Psoas muscle (tissue), 8 donors: Measurements from ENCODE around the gene KLHL10. TPM values are rescaled to one million over a fixed set of nuclear protein-coding genes. Genes with fewer than 3 reads are reported as not detected.

Source experiments
- ATAC-seq, 4 donors: fragments of 200-7000 bp; cut with Tn5 transposase; one replicate each; pipeline ENCODE4 v1.9.1; 2020; ENCODE audit warnings: moderate library complexity in 3 of 4, mild to moderate bottlenecking in 2 of 4
- DNase-seq, 2 donors: peaks; one replicate each; pipeline ENCODE4 v3.0.0-alpha.2; 2020
- H3K27ac ChIP-seq: fragments of 200-600 bp; one replicate; pipeline ENCODE4 v1.8.0; 2022
- H3K27me3 ChIP-seq, 3 donors: fragments of 200-600 bp in 1 of 3; one replicate each; pipeline versions ENCODE4 v1.6.1 to v1.8.0; 2013 to 2022; ENCODE audit warnings: low read length in 2 of 3, mild to moderate bottlenecking in 2 of 3, moderate library complexity in 1 of 3; ENCODE audit not compliant: insufficient read depth in 3 of 3
- H3K36me3 ChIP-seq, 2 donors: fragments of 200-600 bp in 1 of 2; one replicate each; pipeline versions ENCODE4 v1.6.1 to v1.8.0; 2013 to 2022; ENCODE audit warnings: low read depth in 1 of 2, mild to moderate bottlenecking in 1 of 2, moderate library complexity in 1 of 2; ENCODE audit not compliant: insufficient read depth in 1 of 2
- H3K4me1 ChIP-seq: fragments of 200-600 bp; one replicate; pipeline ENCODE4 v1.8.0; 2022
- H3K4me3 ChIP-seq: fragments of 200-600 bp; one replicate; pipeline ENCODE4 v1.8.0; 2022; ENCODE audit warnings: mild to moderate bottlenecking
- H3K9me3 ChIP-seq: fragments of 200-600 bp; one replicate; pipeline ENCODE4 v1.8.0; 2022
- WGBS, 3 donors: extraction: QIAGEN DNeasy Blood & Tissue Kit; methylation state at CpG; one replicate each; pipeline versions ENCODE4 v1.1.6 to v1.1.7; 2013; 5-methylcytosine and 5-hydroxymethylcytosine counted together
- intact Hi-C, 2 donors: fragments of 100-400 bp; cut with DNase I; formaldehyde crosslinking; loops; one replicate each; pipeline versions ENCODE4 v1.11.0 to v1.14.2; 2022
- polyA plus RNA-seq, 3 donors: library from polyadenylated mRNA; stranded (reverse); fragments of 200-250 nt; gene quantifications; one replicate each; pipeline ENCODE4 v1.2.3, GENCODE V29; 2013
- total RNA-seq, 4 donors: library from RNA; stranded (reverse); fragmentation: NEBNext Ultra II Directional in 2 of 4; extraction: Animal tissue kit (Norgen Biotek cat#: 25700) in 2 of 4; gene quantifications; one replicate each; pipeline versions ENCODE4 v1.2.1 to v1.2.4, GENCODE V29; 2021 to 2023
- TF ChIP-seq, protein P1 (sequence below): fragments of 200-600 bp; IDR thresholded peaks from one replicate; pipeline ENCODE4 v1.8.0; 2022; ENCODE audit warnings: antibody characterized with exemption
- donor health status: healthy with polysubstance abuse.
- donor health status: DM: no; HTN: no; CAD: no; lungs with moderate emphysema.
- donor health status: Bipolar disorder and iron deficiency.
- donor health status: healthy.
- donor health status: DM: yes; HTN: yes; CAD: no.
- donor health status: DM: no; HTN: no; CAD: no.
- donor health status: DM: no; HTN: no; CAD: no.
- donor health status: DM: yes; HTN: yes; CAD: no.

Gene KLHL10
- total and polyA plus RNA-seq, 7 donors, result 0.04 TPM; not detected in 6

DNA sequence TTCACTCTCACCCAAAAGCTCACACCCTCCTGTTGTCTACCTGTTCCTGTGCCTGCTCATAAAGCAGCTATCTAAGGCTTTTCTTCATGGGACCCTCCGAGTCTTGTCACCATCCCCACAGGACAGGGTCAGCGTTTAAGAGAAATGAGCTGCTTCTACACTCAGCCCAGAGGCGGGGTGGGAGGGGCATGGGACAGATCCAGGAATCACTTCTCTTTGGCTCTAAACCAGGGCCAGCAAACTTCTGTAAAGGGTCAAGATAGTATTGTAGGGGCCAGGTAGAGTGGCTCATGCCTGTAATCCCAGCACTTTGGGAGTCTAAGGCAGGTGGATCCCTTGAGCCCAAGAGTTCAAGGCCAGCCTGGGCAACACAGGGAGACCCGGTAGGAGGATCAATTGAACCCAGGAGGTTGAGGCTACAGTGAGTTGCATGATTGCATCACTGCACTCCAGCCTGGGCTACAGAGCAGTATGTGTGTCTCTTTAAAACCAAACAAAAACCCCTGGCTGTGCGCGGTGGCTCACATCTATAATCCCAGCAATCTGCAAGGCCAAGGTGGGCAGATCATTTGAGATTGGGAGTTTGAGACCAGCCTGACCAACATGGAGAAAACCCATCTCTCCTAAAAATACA, 50.8 kb downstream of the KLHL10 start:
- Histone ChIP-seq H3K36me3 (peaks cover 12 to 96% of the 10 kb centered on the region in 2 donors), H3K9me3 (no peaks in the 10 kb centered on the region), H3K27me3 (no peaks in the 10 kb centered on the region), H3K4me1 (no peaks in the 10 kb centered on the region), H3K4me3 (no peak overlapping the region), H3K27ac (no peak overlapping the region)
- 85 to 92% (median 86%) methylated on average over 6 of the region's 6 CpGs for WGBS, 3 donors
- intact Hi-C loops, result loop anchor here in 1 of 2 donors (10.0 kb wide), 1 partner anchor 154 kb away; the partner anchor contains the start of gene HAP1
- no peak for DNase-seq
- no peak for ATAC-seq
- TF ChIP-seq, protein P1, sequence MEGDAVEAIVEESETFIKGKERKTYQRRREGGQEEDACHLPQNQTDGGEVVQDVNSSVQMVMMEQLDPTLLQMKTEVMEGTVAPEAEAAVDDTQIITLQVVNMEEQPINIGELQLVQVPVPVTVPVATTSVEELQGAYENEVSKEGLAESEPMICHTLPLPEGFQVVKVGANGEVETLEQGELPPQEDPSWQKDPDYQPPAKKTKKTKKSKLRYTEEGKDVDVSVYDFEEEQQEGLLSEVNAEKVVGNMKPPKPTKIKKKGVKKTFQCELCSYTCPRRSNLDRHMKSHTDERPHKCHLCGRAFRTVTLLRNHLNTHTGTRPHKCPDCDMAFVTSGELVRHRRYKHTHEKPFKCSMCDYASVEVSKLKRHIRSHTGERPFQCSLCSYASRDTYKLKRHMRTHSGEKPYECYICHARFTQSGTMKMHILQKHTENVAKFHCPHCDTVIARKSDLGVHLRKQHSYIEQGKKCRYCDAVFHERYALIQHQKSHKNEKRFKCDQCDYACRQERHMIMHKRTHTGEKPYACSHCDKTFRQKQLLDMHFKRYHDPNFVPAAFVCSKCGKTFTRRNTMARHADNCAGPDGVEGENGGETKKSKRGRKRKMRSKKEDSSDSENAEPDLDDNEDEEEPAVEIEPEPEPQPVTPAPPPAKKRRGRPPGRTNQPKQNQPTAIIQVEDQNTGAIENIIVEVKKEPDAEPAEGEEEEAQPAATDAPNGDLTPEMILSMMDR, result no peak

DNA sequence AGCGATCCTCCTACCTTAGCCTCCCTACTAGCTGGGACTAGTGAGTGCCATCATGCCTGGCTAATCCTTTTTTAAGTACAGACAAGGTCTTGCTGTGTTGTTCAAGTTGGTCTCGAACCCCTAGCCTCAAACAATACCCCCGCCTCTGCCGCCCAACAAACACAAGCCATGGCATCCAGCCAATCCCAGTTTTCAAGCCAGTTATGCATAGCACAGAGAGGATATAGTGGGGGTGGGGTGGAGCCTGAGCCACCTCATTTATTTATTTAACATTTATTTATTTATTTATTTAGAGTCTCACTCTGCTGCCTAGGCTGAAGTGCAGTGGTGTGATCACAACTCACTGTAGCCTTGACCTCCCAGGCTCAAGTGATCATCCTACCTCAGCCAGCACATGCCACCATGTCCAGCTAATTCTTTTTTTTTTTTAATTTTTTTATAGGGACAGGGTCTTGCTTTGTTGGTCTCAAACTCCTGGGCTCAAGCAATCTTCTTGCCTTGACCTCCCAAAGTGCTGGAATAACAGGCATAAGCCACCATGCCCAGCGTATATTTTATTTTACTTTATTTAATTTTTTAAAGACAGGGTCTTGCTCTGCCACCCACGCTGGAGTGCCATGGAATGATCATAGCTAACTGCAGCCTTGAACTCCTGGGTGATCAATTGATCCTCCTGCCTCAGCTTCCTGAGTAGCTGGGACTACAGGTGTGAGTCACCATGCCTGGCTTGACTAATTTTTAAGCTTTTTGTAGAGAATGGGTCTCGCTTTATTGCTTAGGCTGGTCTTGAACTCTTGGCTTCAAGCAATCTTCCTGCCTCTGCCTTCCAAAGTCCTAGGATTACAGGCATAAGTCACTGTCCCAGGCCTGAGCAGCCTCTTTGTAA, 53.8 kb downstream of the KLHL10 start:
- Histone ChIP-seq H3K4me1 (no peaks in the 10 kb centered on the region), H3K4me3 (no peak overlapping the region), H3K9me3 (no peaks in the 10 kb centered on the region), H3K36me3 (peaks cover 5 to 90% of the 10 kb centered on the region in 2 donors), H3K27me3 (no peaks in the 10 kb centered on the region), H3K27ac (no peak overlapping the region)
- no peak for ATAC-seq
- intact Hi-C loops, result no loop called here
- no peak for DNase-seq
- TF ChIP-seq, protein P1, result no peak
- 96 to 98% (median 98%) methylated on average over 7 of the region's 7 CpGs for WGBS, 3 donors

DNA sequence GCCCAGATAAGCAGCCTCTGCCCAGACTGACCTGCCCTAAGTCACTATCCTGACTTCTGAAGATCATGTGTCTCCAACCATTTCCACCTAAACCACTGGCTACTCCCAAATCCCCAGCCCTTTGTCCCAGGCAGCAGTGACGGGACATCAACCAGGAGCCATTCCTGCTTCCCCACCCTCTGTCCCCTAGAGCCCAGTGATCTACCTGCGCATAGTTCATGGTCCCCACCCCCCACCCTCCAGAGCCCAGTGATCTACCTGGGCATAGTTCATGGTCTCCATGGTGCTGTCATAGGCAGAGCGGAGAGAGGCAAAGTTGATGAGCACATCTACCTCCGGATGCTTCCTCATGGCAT, 54.4 kb downstream of the KLHL10 start:
- H3K36me3 ChIP-seq, result peaks cover 5 to 90% of the 10 kb centered on the region in 2 donors
- ATAC-seq, result no peak
- WGBS, 3 donors, result 89 to 100% (median 98%) methylated on average over 4 of the region's 4 CpGs
- no peak overlapping the region for H3K27ac ChIP-seq
- no peaks in the 10 kb centered on the region for H3K27me3 ChIP-seq
- no peak overlapping the region for H3K4me3 ChIP-seq
- intact Hi-C loops, result no loop called here
- no peaks in the 10 kb centered on the region for H3K4me1 ChIP-seq
- peak in 1 of 2 donors; percentile 12 for DNase-seq
- TF ChIP-seq, protein P1, result no peak
- H3K9me3 ChIP-seq, result no peaks in the 10 kb centered on the region

DNA sequence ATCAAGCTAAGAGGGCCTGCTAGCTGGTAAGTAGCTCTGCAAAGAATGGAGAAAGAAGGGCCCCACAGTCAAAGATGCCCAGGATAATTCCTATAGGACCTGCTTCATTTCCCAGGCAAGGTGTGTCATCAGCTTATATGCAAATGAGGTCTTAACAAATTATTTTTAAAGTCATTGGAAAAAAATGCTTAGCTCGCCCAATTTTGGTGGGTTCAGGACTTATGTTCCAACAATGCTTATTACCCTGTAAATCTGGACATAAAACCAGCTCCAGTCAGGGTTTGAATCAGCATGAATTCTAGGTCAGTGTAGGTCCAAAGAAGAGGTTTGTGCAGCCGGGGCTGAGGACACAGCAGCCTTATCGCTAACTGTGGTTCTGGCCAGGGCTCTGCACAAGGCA, 55.8 kb downstream of the KLHL10 start:
- TF ChIP-seq, protein P1, result no peak
- intact Hi-C loops, result no loop called here
- Histone ChIP-seq H3K27me3 (no peaks in the 10 kb centered on the region), H3K36me3 (peaks cover 5 to 90% of the 10 kb centered on the region in 2 donors), H3K27ac (no peak overlapping the region), H3K9me3 (no peaks in the 10 kb centered on the region), H3K4me1 (no peaks in the 10 kb centered on the region), H3K4me3 (no peak overlapping the region)
- ATAC-seq (no peak), DNase-seq (no peak)
- WGBS, 3 donors, result 81 to 94% (median 82%) methylated on average over 3 of the region's 3 CpGs
